HFF-Myc (cell line): ENCODE data around the gene ATG4D.

Experiments used
- DNase-seq: peaks from one replicate; pipeline ENCODE4 v3.0.0-alpha.2; 2011; ENCODE audit warnings: low read depth; ENCODE audit errors: extremely low read depth
- H3K4me3 ChIP-seq: replicated peaks from 2 replicates; pipeline ENCODE4 v1.5.1; 2011; ENCODE audit warnings: low read depth, mild to moderate bottlenecking, control low read depth, low read length
- TF ChIP-seq, protein P1 (sequence below): IDR thresholded peaks from 2 replicates; pipeline ENCODE4 v1.5.1; 2012; ENCODE audit warnings: mild to moderate bottlenecking, low read depth, low read length, control low read depth; ENCODE audit errors: missing control alignments

Gene ATG4D

DNA sequence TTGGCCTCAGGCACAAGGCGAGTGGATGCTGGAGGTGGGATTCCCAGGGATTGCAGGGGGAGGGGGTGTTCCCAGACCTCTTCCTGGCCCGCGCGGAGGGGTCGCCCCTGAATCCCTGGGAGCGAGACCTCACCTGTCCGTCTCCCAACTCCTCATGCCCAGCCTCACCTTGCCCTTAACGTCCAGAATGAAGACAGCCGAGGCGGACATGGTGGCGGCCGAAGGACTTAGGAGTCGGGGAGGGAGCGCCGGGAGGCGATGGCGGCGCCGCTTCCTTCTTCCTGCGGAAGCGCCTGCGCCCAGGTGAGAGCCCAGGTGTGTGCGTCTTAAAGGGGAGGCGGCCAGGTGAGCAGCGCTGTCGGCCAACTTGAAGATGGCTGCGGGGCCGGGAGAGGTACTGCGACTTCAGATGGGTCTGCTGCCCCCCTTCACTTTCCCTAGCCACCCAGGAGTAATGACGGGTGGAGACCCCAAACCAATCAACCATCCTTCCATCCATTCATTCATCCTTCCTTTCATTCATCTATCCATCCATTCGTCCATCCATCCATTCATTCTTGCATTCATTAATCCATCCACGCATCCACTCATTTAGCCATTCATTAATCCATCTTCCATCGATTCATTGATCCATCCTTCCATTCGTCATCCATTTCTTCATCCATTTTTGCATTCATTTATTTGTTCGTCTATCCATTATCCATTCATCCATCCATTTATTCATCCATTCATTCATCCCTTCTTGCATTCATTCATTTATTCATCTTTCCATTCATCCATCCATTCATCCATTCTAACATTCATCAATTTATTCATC is 43.5 kb downstream of the ATG4D start, which contains the start of gene AP1M2:
Gene AP1M2 (minus strand): TSS at position 291 of the 817 bp plus-strand sequence. CDS start 81 bp downstream, at position 210.
- no peak within 1 kb of the TSS for H3K4me3 ChIP-seq
- DNase-seq = no peak
- TF ChIP-seq, protein P1, sequence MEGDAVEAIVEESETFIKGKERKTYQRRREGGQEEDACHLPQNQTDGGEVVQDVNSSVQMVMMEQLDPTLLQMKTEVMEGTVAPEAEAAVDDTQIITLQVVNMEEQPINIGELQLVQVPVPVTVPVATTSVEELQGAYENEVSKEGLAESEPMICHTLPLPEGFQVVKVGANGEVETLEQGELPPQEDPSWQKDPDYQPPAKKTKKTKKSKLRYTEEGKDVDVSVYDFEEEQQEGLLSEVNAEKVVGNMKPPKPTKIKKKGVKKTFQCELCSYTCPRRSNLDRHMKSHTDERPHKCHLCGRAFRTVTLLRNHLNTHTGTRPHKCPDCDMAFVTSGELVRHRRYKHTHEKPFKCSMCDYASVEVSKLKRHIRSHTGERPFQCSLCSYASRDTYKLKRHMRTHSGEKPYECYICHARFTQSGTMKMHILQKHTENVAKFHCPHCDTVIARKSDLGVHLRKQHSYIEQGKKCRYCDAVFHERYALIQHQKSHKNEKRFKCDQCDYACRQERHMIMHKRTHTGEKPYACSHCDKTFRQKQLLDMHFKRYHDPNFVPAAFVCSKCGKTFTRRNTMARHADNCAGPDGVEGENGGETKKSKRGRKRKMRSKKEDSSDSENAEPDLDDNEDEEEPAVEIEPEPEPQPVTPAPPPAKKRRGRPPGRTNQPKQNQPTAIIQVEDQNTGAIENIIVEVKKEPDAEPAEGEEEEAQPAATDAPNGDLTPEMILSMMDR = no peak

DNA sequence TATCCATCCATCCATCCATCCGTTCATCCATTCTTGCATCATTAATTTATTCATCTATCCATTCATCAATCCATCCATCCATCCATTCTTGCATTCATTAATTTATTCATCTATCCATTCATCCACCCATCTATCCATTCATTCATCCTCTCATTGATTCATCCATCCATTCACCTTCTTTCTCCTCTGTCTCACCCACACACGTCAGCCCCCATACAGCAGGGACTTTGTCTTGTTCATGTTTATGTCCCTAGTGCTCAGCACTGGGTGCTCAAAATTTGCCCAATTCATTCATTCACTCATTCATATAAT is 44.1 kb downstream of the ATG4D start:
- TF ChIP-seq, protein P1 = no peak
- no peak overlapping the region for H3K4me3 ChIP-seq
- DNase-seq = no peak

DNA sequence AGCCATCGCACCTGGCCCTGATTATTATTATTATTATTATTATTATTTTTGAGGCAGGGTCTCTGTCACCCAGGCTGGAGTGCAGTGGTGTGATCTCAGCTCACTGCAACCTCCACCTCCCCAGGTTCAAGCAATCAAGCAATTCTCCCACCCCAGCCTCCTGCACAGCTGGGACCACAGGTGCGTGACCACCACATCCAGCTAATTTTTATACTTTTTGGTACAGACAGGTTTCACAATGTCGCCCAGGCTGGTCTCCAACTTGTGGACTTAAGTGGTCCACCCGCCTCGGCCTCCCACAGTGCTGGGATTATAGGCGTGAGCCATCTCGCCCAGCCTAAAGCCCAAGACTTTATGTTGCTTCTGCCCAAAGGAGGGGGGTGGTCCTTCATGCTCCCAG is 49.4 kb downstream of the ATG4D start:
- TF ChIP-seq, protein P1 = no peak
- DNase-seq = no peak
- H3K4me3 ChIP-seq = no peak overlapping the region

DNA sequence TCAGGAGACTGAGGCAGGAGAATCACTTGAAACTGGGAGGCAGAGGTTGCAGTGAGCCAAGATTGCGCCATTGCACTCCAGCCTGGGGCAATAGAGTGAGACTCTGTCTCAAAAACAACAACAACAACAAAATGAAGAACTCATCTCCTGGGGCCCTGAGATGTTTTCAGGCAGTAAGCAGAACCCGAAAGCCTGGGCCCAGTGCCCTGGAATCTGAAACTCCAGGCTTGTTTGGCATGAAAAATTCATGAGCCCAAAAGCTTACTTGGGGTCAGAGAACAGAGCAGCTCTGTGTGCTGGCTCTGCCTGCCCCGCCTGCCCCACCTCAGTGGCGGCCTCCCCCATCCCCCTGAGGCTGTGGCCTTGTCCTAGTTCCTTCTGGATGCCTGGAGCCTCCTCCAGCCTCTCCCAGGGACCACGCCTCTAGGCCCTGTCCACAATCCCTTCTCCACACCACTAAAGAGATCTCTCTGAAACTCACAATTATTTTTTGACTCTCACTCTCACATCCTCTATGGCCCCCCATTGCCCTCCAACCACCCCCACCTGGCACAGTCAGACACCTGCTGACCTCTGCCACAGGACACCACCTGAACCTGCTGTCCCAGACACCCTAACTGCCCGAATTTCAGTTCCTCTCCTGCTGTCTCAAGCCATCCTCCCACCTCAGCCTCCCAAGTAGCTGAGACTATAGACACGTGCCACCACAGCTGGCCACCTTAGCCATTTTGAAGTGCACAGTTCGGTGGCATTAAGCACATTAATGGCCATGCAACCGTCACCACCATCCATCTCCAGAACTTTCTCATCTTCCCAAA is 50.3 kb downstream of the ATG4D start:
- TF ChIP-seq, protein P1 = no peak
- H3K4me3 ChIP-seq = no peak overlapping the region
- DNase-seq = no peak

DNA sequence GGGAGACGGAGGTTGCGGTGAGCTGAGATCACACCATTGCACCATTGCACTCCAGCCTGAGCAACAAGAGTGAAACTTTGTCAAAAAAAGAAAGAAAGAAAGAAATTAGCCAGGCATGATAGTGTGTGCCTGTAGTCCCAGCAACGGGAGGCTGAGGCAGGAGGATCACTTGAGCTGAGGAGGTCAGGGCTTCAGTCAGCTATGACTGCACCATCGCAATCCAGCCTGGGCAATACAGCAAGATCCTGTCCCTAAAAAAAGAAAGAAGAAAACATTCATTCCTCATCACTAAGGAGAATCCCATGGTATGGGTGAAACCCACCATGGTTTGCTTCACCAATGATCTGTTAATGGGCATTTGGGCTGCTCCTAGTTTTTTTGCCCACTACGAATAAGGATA is 56.4 kb downstream of the ATG4D start:
- TF ChIP-seq, protein P1 = no peak
- no peak overlapping the region for H3K4me3 ChIP-seq
- no peak for DNase-seq

DNA sequence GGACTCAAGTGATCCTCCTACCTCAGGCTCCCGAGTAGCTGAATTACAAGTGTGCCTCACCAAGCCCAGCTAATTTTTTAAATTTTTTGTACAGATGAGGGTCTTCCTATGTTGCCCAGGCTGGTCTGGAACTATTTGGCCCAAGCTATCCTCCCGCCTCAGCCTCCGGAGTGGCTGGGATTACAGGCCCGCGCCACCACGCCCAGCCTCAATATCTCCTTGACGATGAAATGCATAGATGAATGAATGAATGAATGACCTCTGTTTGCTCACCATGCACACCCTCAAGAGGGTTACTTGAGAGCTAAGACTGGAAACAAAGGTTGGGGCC is 58.3 kb downstream of the ATG4D start:
- H3K4me3 ChIP-seq = no peak overlapping the region
- TF ChIP-seq, protein P1 = no peak
- DNase-seq = no peak
